Thyroid gland (tissue), 4 donors: ENCODE measurements around the gene TAAR1. TPM values are rescaled to one million over a fixed set of nuclear protein-coding genes. Genes with fewer than 3 reads are reported as not detected.
"Not testable (repeated sequence)": the region's sequence is repeated elsewhere in the genome, so short reads cannot be mapped to it uniquely, and the experiment has no call there.

Source experiments
- DNase-seq, 2 donors: peaks; one replicate each; pipeline ENCODE4 v3.0.0-alpha.2; 2019
- H3K27ac ChIP-seq, 3 donors: fragments of 200-600 bp; sonication (generic); 1 replicate in 2 of 3; 2 replicates in 1 of 3; pipeline ENCODE4 v1.5.1; 2016 to 2019; ENCODE audit warnings: mild to moderate bottlenecking in 1 of 3, moderate library complexity in 1 of 3
- H3K27me3 ChIP-seq: fragments of 200-600 bp; sonication (generic); one replicate; pipeline ENCODE4 v1.5.1; 2019
- H3K36me3 ChIP-seq, 2 donors: fragments of 200-600 bp; sonication (generic); one replicate each; pipeline ENCODE4 v1.5.1; 2016 to 2019
- H3K4me1 ChIP-seq, 2 donors: fragments of 200-600 bp; sonication (generic); one replicate each; pipeline ENCODE4 v1.5.1; 2017 to 2019
- H3K4me3 ChIP-seq, 3 donors: fragments of 200-600 bp; sonication (generic); replicated peaks in 1 of 3; 1 replicate in 2 of 3; 2 replicates in 1 of 3; pipeline ENCODE4 v1.5.1; 2016; ENCODE audit warnings: mild to moderate bottlenecking in 1 of 3
- H3K9me3 ChIP-seq: fragments of 200-600 bp; sonication (generic); one replicate; pipeline ENCODE4 v1.5.1; 2017
- POLR2A ChIP-seq, 2 donors: fragments of 450-650 bp; IDR thresholded peaks; one replicate each; pipeline ENCODE4 v1.6.1; 2017; ENCODE audit warnings: antibody characterized with exemption in 2 of 2, mild to moderate bottlenecking in 2 of 2, moderate library complexity in 1 of 2
- WGBS, 2 donors: methylation state at CpG; one replicate each; pipeline ENCODE4 v1.1.5; 2017; 5-methylcytosine and 5-hydroxymethylcytosine counted together
- intact Hi-C: fragments of 100-400 bp; cut with DNase I; formaldehyde crosslinking; loops from one replicate; pipeline ENCODE4 v1.15.1; 2023
- total RNA-seq, 4 donors: library from RNA; depleted of rRNA; stranded (reverse); fragments of >200 nt; gene quantifications; one replicate each; pipeline ENCODE4 v1.2.3, GENCODE V29; 2016
- TF ChIP-seq, protein P1 (sequence below), 6 experiments: fragments of 200-600 bp in 3 of 6; fragments of 450-650 bp in 3 of 6; sonication (generic) in 3 of 6; IDR thresholded peaks; one replicate each; pipeline ENCODE4 v1.5.1; 2016 to 2019; ENCODE audit warnings: antibody characterized with exemption in 6 of 6, mild to moderate bottlenecking in 2 of 6, inconsistent platforms in 1 of 6, moderate library complexity in 1 of 6

TAAR1 gene
- total RNA-seq, 4 donors from 2014 or later, result not detected

DNA sequence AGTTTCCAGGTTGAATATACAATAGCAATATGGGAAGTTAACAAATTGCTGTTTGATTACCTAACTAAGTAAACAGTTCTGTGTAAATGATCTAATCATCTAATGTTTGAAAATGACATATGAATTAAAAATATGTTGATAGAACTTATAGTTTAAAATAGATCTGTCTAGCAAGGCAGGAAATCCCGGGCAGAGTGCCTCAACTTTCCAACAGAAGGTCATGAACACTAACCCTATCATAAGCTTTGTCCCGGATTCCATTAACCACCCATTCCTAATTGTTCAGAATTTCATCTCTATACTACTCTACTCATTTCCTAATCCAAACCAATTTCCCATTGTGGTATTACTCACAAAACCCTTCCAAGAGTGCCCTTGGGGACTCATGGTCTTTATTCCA, 10.2 kb downstream of the TAAR1 start:
- H3K27ac ChIP-seq, result no peak overlapping the region
- H3K4me1 ChIP-seq, result no peaks in the 10 kb centered on the region
- H3K36me3 ChIP-seq, result no peaks in the 10 kb centered on the region
- WGBS, 2 donors, result 74% methylated on average over 2 of the region's 2 CpGs
- intact Hi-C loops, result no loop called here
- no peak for DNase-seq
- H3K9me3 ChIP-seq, result no peaks in the 10 kb centered on the region
- H3K4me3 ChIP-seq, result no peak overlapping the region
- H3K27me3 ChIP-seq, result no peaks in the 10 kb centered on the region
- TF ChIP-seq, protein P1, sequence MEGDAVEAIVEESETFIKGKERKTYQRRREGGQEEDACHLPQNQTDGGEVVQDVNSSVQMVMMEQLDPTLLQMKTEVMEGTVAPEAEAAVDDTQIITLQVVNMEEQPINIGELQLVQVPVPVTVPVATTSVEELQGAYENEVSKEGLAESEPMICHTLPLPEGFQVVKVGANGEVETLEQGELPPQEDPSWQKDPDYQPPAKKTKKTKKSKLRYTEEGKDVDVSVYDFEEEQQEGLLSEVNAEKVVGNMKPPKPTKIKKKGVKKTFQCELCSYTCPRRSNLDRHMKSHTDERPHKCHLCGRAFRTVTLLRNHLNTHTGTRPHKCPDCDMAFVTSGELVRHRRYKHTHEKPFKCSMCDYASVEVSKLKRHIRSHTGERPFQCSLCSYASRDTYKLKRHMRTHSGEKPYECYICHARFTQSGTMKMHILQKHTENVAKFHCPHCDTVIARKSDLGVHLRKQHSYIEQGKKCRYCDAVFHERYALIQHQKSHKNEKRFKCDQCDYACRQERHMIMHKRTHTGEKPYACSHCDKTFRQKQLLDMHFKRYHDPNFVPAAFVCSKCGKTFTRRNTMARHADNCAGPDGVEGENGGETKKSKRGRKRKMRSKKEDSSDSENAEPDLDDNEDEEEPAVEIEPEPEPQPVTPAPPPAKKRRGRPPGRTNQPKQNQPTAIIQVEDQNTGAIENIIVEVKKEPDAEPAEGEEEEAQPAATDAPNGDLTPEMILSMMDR (IDR thresholded peaks at IDR 0.05), result no peak
- TF ChIP-seq POLR2A (IDR thresholded peaks at IDR 0.05), result no peak

DNA sequence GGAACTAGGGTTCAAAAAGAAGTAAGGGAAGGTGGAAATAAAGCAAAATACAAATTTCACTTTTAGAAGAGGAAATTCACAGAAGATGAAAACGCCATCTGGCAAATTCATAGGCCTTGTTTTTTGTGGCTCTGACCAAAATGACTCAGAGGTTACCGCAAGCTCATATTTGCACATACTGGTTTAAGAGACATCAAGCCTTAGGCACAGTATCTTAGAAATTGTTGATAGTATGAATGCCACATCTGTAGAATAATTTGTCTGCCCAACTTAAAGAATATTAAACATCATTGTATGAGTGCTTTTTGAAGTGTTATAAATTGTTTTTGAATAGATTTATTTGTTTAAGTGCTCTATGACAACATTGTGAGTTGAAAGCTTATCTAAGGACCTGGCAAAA, 10.6 kb downstream of the TAAR1 start:
- 76 to 77% methylated on average over 2 of the region's 2 CpGs for WGBS, 2 donors
- no peaks in the 10 kb centered on the region for H3K27me3 ChIP-seq
- H3K4me3 ChIP-seq, result no peak overlapping the region

DNA sequence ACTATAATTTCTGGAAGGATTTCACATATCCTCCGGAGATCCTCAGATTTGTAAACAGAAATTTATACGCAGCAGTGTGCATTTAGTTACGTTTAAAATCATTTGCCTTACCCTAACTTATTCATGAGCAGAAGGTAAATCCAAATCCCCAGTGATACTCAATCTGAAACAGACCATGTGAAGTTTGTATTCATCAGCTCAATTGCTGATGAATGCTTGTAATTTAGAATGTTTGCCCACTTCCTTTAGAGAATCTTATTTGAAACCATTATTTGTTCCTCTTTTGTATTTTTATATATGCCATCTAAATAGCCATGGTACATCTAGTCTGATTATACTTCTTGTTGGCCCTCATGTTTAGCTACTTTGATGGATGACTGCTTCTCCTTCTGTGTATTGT, 15.4 kb downstream of the TAAR1 start:
- intact Hi-C loops, result no loop called here
- Histone ChIP-seq H3K27ac (no peak overlapping the region), H3K36me3 (no peaks in the 10 kb centered on the region), H3K27me3 (no peaks in the 10 kb centered on the region), H3K4me1 (no peaks in the 10 kb centered on the region), H3K9me3 (no peaks in the 10 kb centered on the region), H3K4me3 (no peak overlapping the region)
- TF ChIP-seq POLR2A (IDR thresholded peaks at IDR 0.05), result no peak
- TF ChIP-seq, protein P1 (IDR thresholded peaks at IDR 0.05), result no peak
- DNase-seq, result no peak
- WGBS, 2 donors, result 81 to 88% methylated on average over 3 of the region's 3 CpGs

More for the DNA sequence above, 10.6 kb downstream of the TAAR1 start:
- no peak overlapping the region for H3K27ac ChIP-seq
- no peaks in the 10 kb centered on the region for H3K36me3 ChIP-seq
- no peaks in the 10 kb centered on the region for H3K9me3 ChIP-seq
- DNase-seq, result no peak
- intact Hi-C loops, result no loop called here
- TF ChIP-seq, protein P1 (IDR thresholded peaks at IDR 0.05), result no peak
- no peak for TF ChIP-seq POLR2A (IDR thresholded peaks at IDR 0.05)
- no peaks in the 10 kb centered on the region for H3K4me1 ChIP-seq

DNA sequence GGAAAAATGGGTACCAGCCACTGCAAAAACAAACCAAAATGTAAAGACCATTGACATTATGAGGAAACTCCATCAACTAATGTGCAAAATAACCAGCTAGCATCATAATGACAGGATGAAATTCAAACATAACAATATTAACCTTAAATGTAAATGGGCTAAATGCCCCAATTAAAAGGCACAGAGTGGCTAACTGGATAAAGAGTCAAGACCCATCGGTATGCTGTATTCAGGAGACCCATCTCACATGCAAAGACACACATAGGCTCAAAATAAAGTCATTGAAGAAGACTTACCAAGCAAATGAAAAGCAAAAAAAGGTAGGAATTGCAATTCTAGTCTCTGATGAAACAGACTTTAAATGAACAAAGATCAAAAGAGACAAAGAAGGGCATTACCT, 21.8 kb downstream of the TAAR1 start:
- H3K36me3 ChIP-seq, H3K27me3 ChIP-seq, H3K4me3 ChIP-seq, H3K4me1 ChIP-seq, intact Hi-C loops, DNase-seq, H3K27ac ChIP-seq, H3K9me3 ChIP-seq: not testable (repeated sequence)
- 88 to 91% methylated on average over 1 of the region's 1 CpG for WGBS, 2 donors

DNA sequence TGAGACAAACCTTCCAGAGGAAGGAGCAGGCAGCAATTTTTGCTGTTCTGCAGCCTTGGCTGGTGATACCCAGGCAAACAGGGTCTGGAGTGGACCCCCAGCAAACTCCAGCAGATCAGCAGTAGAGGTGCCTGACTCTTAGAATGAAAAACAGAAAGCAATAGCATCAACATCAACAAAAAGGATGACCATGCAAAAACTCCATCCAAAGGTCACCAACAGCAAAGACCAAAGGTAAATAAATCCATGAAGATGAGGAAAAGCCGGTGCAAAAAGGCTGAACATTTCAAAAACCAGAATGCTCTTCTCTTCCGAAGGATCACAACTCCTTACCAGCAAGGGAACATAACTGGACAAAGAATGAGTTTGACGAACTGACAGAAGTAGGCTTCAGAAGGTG, 23.1 kb downstream of the TAAR1 start:
- H3K36me3 ChIP-seq, H3K27me3 ChIP-seq, DNase-seq, H3K27ac ChIP-seq, H3K4me3 ChIP-seq, intact Hi-C loops, H3K9me3 ChIP-seq, H3K4me1 ChIP-seq: not testable (repeated sequence)
- 82 to 94% methylated on average over 3 of the region's 3 CpGs for WGBS, 2 donors

DNA sequence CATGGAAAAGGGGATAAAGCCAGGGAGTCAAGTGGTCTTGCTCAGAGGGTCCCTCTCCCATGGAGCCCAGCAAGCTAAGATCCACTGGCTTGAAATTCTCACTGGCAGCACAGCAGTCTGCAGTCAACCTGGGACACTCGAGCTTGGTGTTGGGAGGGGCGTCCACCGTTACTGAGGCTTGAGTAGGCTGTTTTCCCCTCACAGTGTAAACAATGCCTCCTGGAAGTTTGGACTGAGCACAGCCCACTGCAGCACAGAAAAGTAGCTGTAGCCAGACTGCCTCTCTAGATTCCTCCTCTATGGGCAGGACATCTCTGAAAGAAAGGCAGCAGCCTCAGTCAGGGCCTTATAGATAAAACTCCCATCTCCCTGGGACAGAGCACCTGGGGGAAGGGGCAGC, 23.7 kb downstream of the TAAR1 start:
- H3K9me3 ChIP-seq, H3K4me1 ChIP-seq, H3K27me3 ChIP-seq, intact Hi-C loops, H3K36me3 ChIP-seq, H3K4me3 ChIP-seq, H3K27ac ChIP-seq: not testable (repeated sequence)
- DNase-seq, result peak; percentile 3 to 4
- 35% methylated on average over 3 of the region's 3 CpGs; no CpG with 5 or more reads in 1 of the 2 donors for WGBS, 2 donors

DNA sequence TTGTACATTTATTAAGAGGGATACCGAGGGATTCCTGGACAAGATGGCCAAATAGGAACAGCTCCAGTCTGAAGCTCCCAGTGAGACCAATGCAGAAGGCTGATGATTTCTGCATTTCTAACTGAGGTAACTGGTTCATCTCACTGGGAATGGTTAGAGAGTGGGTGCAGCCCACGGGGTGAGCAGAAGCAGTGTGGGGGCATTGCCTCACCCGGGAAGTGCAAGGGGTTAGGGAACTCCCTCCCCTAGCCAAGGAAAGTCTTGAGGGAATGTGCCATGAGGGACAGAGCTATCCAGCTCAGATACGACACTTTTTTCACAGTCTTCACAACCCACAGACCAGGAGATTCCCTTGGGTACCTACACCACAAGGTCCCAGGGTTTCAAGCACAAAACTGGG, 24.2 kb downstream of the TAAR1 start:
- WGBS, 2 donors, result 62 to 71% methylated on average over 4 of the region's 4 CpGs
- Histone ChIP-seq H3K4me3 (no peak overlapping the region), H3K9me3 (no peaks in the 10 kb centered on the region), H3K27me3 (no peaks in the 10 kb centered on the region), H3K27ac (no peak overlapping the region), H3K4me1 (no peaks in the 10 kb centered on the region), H3K36me3 (no peaks in the 10 kb centered on the region)
- TF ChIP-seq, protein P1 (IDR thresholded peaks at IDR 0.05), result no peak
- no peak for TF ChIP-seq POLR2A (IDR thresholded peaks at IDR 0.05)
- intact Hi-C loops, result no loop called here
- no peak for DNase-seq
